Upper lobe of left lung (tissue), 6 donors: ENCODE data around the gene EPHB2. TPM values are rescaled to one million over a fixed set of nuclear protein-coding genes. Genes with fewer than 3 reads are reported as not detected.

Experiments
- ATAC-seq, 2 donors: fragments of 200-7000 bp; cut with Tn5 transposase; one replicate each; pipeline ENCODE4 v1.9.1; 2022; ENCODE audit warnings: mild to moderate bottlenecking in 2 of 2, moderate library complexity in 2 of 2; ENCODE audit not compliant: low FRiP score in 2 of 2
- DNase-seq, 2 donors: peaks; one replicate each; pipeline ENCODE4 v3.0.0-alpha.2; 2019 to 2020
- H3K27ac ChIP-seq, 4 donors: fragments of 200-600 bp; sonication (generic); one replicate each; pipeline ENCODE4 v1.5.1; 2016 to 2019
- H3K27me3 ChIP-seq, 4 donors: fragments of 200-600 bp; sonication (generic); one replicate each; pipeline ENCODE4 v1.5.1; 2017 to 2019
- H3K36me3 ChIP-seq, 4 donors: fragments of 200-600 bp; sonication (generic); one replicate each; pipeline ENCODE4 v1.5.1; 2016 to 2019
- H3K4me1 ChIP-seq, 4 donors: fragments of 200-600 bp; sonication (generic); one replicate each; pipeline ENCODE4 v1.5.1; 2018 to 2019
- H3K4me3 ChIP-seq, 4 donors: fragments of 200-600 bp; sonication (generic); one replicate each; pipeline ENCODE4 v1.5.1; 2017 to 2019; ENCODE audit warnings: mild to moderate bottlenecking in 2 of 4, moderate library complexity in 1 of 4
- H3K9me3 ChIP-seq, 4 donors: fragments of 200-600 bp; sonication (generic); one replicate each; pipeline ENCODE4 v1.5.1; 2018 to 2019
- CTCF ChIP-seq, 6 experiments: fragments of 450-650 bp in 4 of 6; fragments of 200-600 bp in 2 of 6; sonication (generic) in 2 of 6; IDR thresholded peaks; one replicate each; pipeline ENCODE4 v1.5.1; 2016 to 2019; ENCODE audit warnings: antibody characterized with exemption in 6 of 6
- EP300 ChIP-seq, 4 donors: sonication (generic); formaldehyde crosslinking; IDR thresholded peaks; one replicate each; pipeline ENCODE4 v1.5.1; 2017; ENCODE audit warnings: antibody characterized with exemption in 4 of 4, control low read depth in 2 of 4
- POLR2A ChIP-seq, 4 donors: fragments of 450-650 bp; IDR thresholded peaks; one replicate each; pipeline ENCODE4 v1.5.1; 2016 to 2017; ENCODE audit warnings: antibody characterized with exemption in 4 of 4, mild to moderate bottlenecking in 2 of 4
- POLR2AphosphoS5 ChIP-seq, 2 donors: sonication (generic); formaldehyde crosslinking; IDR thresholded peaks; one replicate each; pipeline ENCODE4 v1.5.1; 2017; ENCODE audit warnings: antibody characterized with exemption in 2 of 2
- WGBS, 2 donors: methylation state at CpG; one replicate each; pipeline ENCODE4 v1.1.5; 2017 to 2018; 5-methylcytosine and 5-hydroxymethylcytosine counted together
- small RNA-seq, 4 donors: library from RNA; depleted of rRNA; stranded (forward); fragments of <200 nt; gene quantifications; one replicate each; pipeline ENCODE3, GENCODE V24; 2016
- total RNA-seq, 6 donors: library from RNA; depleted of rRNA in 4 of 6; stranded (reverse); fragments of >200 nt in 4 of 6; gene quantifications; one replicate each; pipeline versions ENCODE4 v1.1.0 to v1.2.1, GENCODE V29; 2016 to 2021
- donor health status: DM: no; HTN: no; CAD: no; lungs with moderate emphysema.
- donor health status: DM: no; HTN: yes; CAD: no; lungs with severe emphysema.

Gene EPHB2
- total RNA-seq, 6 donors from 2014 or later: 1.0 to 8.8 (median 5.6) TPM

- 78 to 81% methylated on average over 5 of the region's 5 CpGs for WGBS, 2 donors
- peaks cover 0 to 5% (median 0%) of the 10 kb centered on the region in 4 donors for H3K4me1 ChIP-seq
- no peak for DNase-seq
These were observed 255.7 kb downstream of the EPHB2 start for GRCh38 chr1:22966309-22966708.

GRCh38 chr1:22967833-22968232 lies 257.2 kb downstream of the EPHB2 start:
- H3K27me3 ChIP-seq: no peaks in the 10 kb centered on the region
- no peaks in the 10 kb centered on the region for H3K36me3 ChIP-seq
- DNase-seq (no peak), ATAC-seq (no peak)
- 31 to 35% methylated on average over 2 of the region's 2 CpGs for WGBS, 2 donors
- H3K4me3 ChIP-seq: no peak overlapping the region
- H3K27ac ChIP-seq: no peak overlapping the region
- H3K9me3 ChIP-seq: peaks cover 0 to 5% (median 0%) of the 10 kb centered on the region in 4 donors
- H3K4me1 ChIP-seq: peaks cover 0 to 5% (median 0%) of the 10 kb centered on the region in 4 donors
- TF ChIP-seq POLR2AphosphoS5 (IDR thresholded peaks at IDR 0.05) (no peak), CTCF (IDR thresholded peaks at IDR 0.05) (no peak), EP300 (IDR thresholded peaks at IDR 0.05) (no peak), POLR2A (IDR thresholded peaks at IDR 0.05) (no peak)

More at GRCh38 chr1:22966309-22966708, 255.7 kb downstream of the EPHB2 start:
- no peak for TF ChIP-seq EP300 (IDR thresholded peaks at IDR 0.05)
- no peak for TF ChIP-seq POLR2A (IDR thresholded peaks at IDR 0.05)
- no peak for TF ChIP-seq POLR2AphosphoS5 (IDR thresholded peaks at IDR 0.05)
- no peak for TF ChIP-seq CTCF (IDR thresholded peaks at IDR 0.05)
- Histone ChIP-seq H3K27me3 (no peaks in the 10 kb centered on the region), H3K27ac (no peak overlapping the region), H3K4me3 (no peak overlapping the region), H3K9me3 (peaks cover 0 to 5% (median 0%) of the 10 kb centered on the region in 4 donors), H3K36me3 (no peaks in the 10 kb centered on the region)
- ATAC-seq: no peak

- WGBS, 2 donors: 13% methylated on average over 5 of the region's 5 CpGs
- peak in 1 of 2 donors; percentile 38 for TF ChIP-seq POLR2AphosphoS5 (IDR thresholded peaks at IDR 0.05)
- TF ChIP-seq EP300 (IDR thresholded peaks at IDR 0.05): no peak
- H3K4me3 ChIP-seq: no peak overlapping the region
- H3K4me1 ChIP-seq: peaks cover 0 to 5% (median 0%) of the 10 kb centered on the region in 4 donors
- DNase-seq (peak in 1 of 2 donors; percentile 19), ATAC-seq (peak in 1 of 2 donors; percentile 35)
- no peak overlapping the region for H3K27ac ChIP-seq
- no peaks in the 10 kb centered on the region for H3K36me3 ChIP-seq
- H3K27me3 ChIP-seq: no peaks in the 10 kb centered on the region
- peaks cover 0 to 5% (median 0%) of the 10 kb centered on the region in 4 donors for H3K9me3 ChIP-seq
These were observed 258.7 kb downstream of the EPHB2 start for GRCh38 chr1:22969304-22969709.

- Histone ChIP-seq H3K4me1 (peaks cover 0 to 5% (median 0%) of the 10 kb centered on the region in 4 donors), H3K36me3 (no peaks in the 10 kb centered on the region), H3K27ac (no peak overlapping the region), H3K4me3 (no peak overlapping the region), H3K27me3 (no peaks in the 10 kb centered on the region), H3K9me3 (peaks cover 0 to 5% (median 0%) of the 10 kb centered on the region in 4 donors)
- TF ChIP-seq CTCF (IDR thresholded peaks at IDR 0.05) (no peak), EP300 (IDR thresholded peaks at IDR 0.05) (no peak), POLR2AphosphoS5 (IDR thresholded peaks at IDR 0.05) (no peak)
- 81 to 84% methylated on average over 2 of the region's 2 CpGs for WGBS, 2 donors
- DNase-seq (no peak), ATAC-seq (no peak)
These were observed 259.5 kb downstream of the EPHB2 start for GRCh38 chr1:22970096-22970495.

Small RNA genes lying within 50 kb of the gene (small RNA-seq; reads per million reads assigned to genes)
- gene MIR4253: 0 reads per million in 4 donors
- 0 reads per million in 4 donors for gene MIR4684

Other genes with a start within 250 kb of the EPHB2 start
- gene EPHA8, start 147.3 kb upstream of the EPHB2 start, total RNA-seq: not detected
- gene C1QA, start 74.2 kb upstream of the EPHB2 start, total RNA-seq: 1,000 to 10,000 TPM in 1 of 6 donors, 100 to 1,000 TPM in 5; 180 to 1,142 (median 556) TPM
- gene C1QC, start 67.2 kb upstream of the EPHB2 start, total RNA-seq: 100 to 1,000 TPM; 188 to 817 (median 529) TPM
- gene C1QB, start 57.6 kb upstream of the EPHB2 start, total RNA-seq: 1,000 to 10,000 TPM in 4 of 6 donors, 100 to 1,000 TPM in 2; 391 to 1,763 (median 1,026) TPM